ENCODE measurements around the gene GALNT9. TPM values are rescaled to one million over a fixed set of nuclear protein-coding genes. Genes with fewer than 3 reads are reported as not detected.

Gene GALNT9
- total RNA-seq, 2 donors from 2014 or later = 4.0 to 10.8 TPM

GRCh38 chr12:132187646-132188450, 141.5 kb downstream of the GALNT9 start:
- no peak for DNase-seq (ENCODE audit: low spot score)
- Histone ChIP-seq H3K36me3 (no peaks in the 10 kb centered on the region), H3K9me3 (no peaks in the 10 kb centered on the region), H3K27me3 (no peaks in the 10 kb centered on the region), H3K27ac (no peak overlapping the region), H3K4me3 (no peak overlapping the region), H3K4me1 (peaks cover 0 to 17% of the 10 kb centered on the region in 2 donors)
- TF ChIP-seq, protein P1, sequence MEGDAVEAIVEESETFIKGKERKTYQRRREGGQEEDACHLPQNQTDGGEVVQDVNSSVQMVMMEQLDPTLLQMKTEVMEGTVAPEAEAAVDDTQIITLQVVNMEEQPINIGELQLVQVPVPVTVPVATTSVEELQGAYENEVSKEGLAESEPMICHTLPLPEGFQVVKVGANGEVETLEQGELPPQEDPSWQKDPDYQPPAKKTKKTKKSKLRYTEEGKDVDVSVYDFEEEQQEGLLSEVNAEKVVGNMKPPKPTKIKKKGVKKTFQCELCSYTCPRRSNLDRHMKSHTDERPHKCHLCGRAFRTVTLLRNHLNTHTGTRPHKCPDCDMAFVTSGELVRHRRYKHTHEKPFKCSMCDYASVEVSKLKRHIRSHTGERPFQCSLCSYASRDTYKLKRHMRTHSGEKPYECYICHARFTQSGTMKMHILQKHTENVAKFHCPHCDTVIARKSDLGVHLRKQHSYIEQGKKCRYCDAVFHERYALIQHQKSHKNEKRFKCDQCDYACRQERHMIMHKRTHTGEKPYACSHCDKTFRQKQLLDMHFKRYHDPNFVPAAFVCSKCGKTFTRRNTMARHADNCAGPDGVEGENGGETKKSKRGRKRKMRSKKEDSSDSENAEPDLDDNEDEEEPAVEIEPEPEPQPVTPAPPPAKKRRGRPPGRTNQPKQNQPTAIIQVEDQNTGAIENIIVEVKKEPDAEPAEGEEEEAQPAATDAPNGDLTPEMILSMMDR (IDR thresholded peaks at IDR 0.05) = no peak

GRCh38 chr12:132186857-132187620, 142.3 kb downstream of the GALNT9 start:
- TF ChIP-seq, protein P1 (IDR thresholded peaks at IDR 0.05) = no peak
- Histone ChIP-seq H3K9me3 (no peaks in the 10 kb centered on the region), H3K27ac (no peak overlapping the region), H3K4me3 (no peak overlapping the region), H3K36me3 (no peaks in the 10 kb centered on the region), H3K4me1 (peaks cover 0 to 17% of the 10 kb centered on the region in 2 donors), H3K27me3 (no peaks in the 10 kb centered on the region)
- no peak for DNase-seq (ENCODE audit: low spot score)

DNA sequence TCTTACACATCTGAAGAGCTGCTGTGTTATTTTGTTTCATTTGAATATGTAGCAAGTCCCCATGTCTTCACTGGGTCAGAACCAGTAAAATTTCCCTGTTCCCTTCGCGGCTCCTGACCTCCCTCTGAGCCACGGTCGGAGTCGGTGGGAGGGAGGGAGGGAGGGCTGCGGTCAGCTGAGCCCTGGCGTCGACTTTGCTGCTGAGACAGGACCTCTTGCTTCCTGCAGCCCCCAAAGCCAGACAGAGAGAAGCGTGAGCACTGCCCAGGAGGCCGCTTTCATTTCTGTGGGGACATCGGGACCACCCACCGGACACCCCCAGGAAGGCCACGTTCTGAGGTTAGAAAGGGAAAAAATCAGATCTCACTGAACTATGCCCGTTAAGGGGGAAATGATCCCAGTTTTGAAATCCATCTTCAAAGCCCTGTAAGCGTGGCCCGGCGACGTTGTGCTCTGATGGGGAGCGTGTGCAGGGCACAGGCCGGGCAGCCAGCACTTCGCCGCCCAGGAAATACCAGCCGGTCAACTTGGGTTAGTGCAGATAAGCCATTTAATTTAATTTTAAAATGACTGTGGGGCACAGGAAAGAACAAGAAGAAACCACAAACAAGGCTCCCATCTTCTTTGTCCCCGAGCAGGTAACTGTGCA, 143.1 kb downstream of the GALNT9 start:
- DNase-seq (ENCODE audit: low spot score) = no peak
- H3K36me3 ChIP-seq = no peaks in the 10 kb centered on the region
- H3K27me3 ChIP-seq = no peaks in the 10 kb centered on the region
- H3K27ac ChIP-seq = no peak overlapping the region
- TF ChIP-seq, protein P1 (IDR thresholded peaks at IDR 0.05) = no peak
- no peaks in the 10 kb centered on the region for H3K9me3 ChIP-seq
- peaks cover 0 to 17% of the 10 kb centered on the region in 2 donors for H3K4me1 ChIP-seq
- no peak overlapping the region for H3K4me3 ChIP-seq

- no peaks in the 10 kb centered on the region for H3K9me3 ChIP-seq
- H3K4me1 ChIP-seq = peaks cover 0 to 15% of the 10 kb centered on the region in 2 donors
- TF ChIP-seq, protein P1 (IDR thresholded peaks at IDR 0.05) = no peak
- DNase-seq (ENCODE audit: low spot score) = no peak
- H3K36me3 ChIP-seq = no peaks in the 10 kb centered on the region
- H3K27ac ChIP-seq = no peak overlapping the region
- H3K27me3 ChIP-seq = no peaks in the 10 kb centered on the region
- no peak overlapping the region for H3K4me3 ChIP-seq
Measured at GRCh38 chr12:132185705-132186104, 143.7 kb downstream of the GALNT9 start.

- no peaks in the 10 kb centered on the region for H3K4me1 ChIP-seq
- H3K36me3 ChIP-seq = no peaks in the 10 kb centered on the region
- H3K27me3 ChIP-seq = no peaks in the 10 kb centered on the region
- TF ChIP-seq, protein P1 (IDR thresholded peaks at IDR 0.05) = no peak
- no peak overlapping the region for H3K27ac ChIP-seq
- no peak overlapping the region for H3K4me3 ChIP-seq
- no peaks in the 10 kb centered on the region for H3K9me3 ChIP-seq
- DNase-seq (ENCODE audit: low spot score) = no peak
Measured at GRCh38 chr12:132182711-132183365, 146.6 kb downstream of the GALNT9 start.
